GM10248 (cell line): ENCODE results near the gene CDK5RAP2.
A peak's percentile ranks its signal among the peaks of the same experiment; 100 is the strongest.

Experiments
- CTCF ChIA-PET: fragments of 300-600 bp; sonication (Branson Sonifier 250); formaldehyde crosslinking; extraction: SDS; loops from one replicate; lab custom pipeline; 2021; ENCODE audit warnings: antibody characterized with exemption; lab: Yijun Ruan, JAX
- POLR2A ChIA-PET: fragments of 350-650 bp; sonication (Branson Sonifier 250); formaldehyde crosslinking; extraction: SDS; loops from one replicate; lab custom pipeline; 2020; ENCODE audit warnings: antibody characterized with exemption; lab: Yijun Ruan, JAX
- DNase-seq: peaks from one replicate; pipeline ENCODE4 v3.0.0; 2012; ENCODE audit errors: extremely low spot score
- TF ChIP-seq, protein P1 (sequence below): IDR thresholded peaks from 2 replicates; pipeline ENCODE4 v1.5.1; 2012; ENCODE audit warnings: mild to moderate bottlenecking, low read depth; ENCODE audit errors: extremely low read depth, missing control alignments, control extremely low read depth

Gene CDK5RAP2

GRCh38 chr9:120593250-120593954 is 13.4 kb upstream of the CDK5RAP2 start:
- CTCF ChIA-PET = interaction anchor here (1.1 to 1.7 kb wide), 4 partner anchors 10 to 24 kb away, joined by 4 to 6 read pairs (median 4); no protein-coding TSS in a partner anchor

DNA sequence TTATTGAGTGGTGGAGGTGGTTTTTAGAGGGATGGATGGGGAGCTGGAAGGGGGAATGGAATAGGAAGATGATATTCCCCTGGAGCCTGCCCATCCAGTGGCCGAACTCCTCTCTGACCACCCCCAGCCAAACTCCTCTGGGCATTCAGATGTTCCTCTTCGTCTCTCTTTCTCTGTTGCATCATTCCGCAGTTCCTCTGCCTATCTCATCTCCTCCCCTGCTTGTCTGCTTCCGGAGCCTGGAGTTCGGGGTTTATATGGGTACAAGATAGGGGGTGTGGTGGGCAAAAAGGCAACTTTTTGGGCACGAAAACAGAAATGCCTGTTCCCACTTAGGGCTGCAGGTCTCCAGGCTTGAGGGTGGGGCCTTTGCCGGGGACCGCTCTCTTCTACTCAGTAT is 12.2 kb upstream of the CDK5RAP2 start:
- TF ChIP-seq, protein P1, sequence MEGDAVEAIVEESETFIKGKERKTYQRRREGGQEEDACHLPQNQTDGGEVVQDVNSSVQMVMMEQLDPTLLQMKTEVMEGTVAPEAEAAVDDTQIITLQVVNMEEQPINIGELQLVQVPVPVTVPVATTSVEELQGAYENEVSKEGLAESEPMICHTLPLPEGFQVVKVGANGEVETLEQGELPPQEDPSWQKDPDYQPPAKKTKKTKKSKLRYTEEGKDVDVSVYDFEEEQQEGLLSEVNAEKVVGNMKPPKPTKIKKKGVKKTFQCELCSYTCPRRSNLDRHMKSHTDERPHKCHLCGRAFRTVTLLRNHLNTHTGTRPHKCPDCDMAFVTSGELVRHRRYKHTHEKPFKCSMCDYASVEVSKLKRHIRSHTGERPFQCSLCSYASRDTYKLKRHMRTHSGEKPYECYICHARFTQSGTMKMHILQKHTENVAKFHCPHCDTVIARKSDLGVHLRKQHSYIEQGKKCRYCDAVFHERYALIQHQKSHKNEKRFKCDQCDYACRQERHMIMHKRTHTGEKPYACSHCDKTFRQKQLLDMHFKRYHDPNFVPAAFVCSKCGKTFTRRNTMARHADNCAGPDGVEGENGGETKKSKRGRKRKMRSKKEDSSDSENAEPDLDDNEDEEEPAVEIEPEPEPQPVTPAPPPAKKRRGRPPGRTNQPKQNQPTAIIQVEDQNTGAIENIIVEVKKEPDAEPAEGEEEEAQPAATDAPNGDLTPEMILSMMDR = no peak
- DNase-seq = no peak
- POLR2A ChIA-PET = no interaction called here
- CTCF ChIA-PET = interaction anchor here (1.0 to 1.1 kb wide), 3 partner anchors 13 to 54 kb away, joined by 3 to 4 read pairs (median 3); no protein-coding TSS in a partner anchor

More at GRCh38 chr9:120593250-120593954, 13.4 kb upstream of the CDK5RAP2 start:
- DNase-seq = no peak
- TF ChIP-seq, protein P1 = no peak
- POLR2A ChIA-PET = no interaction called here

DNA sequence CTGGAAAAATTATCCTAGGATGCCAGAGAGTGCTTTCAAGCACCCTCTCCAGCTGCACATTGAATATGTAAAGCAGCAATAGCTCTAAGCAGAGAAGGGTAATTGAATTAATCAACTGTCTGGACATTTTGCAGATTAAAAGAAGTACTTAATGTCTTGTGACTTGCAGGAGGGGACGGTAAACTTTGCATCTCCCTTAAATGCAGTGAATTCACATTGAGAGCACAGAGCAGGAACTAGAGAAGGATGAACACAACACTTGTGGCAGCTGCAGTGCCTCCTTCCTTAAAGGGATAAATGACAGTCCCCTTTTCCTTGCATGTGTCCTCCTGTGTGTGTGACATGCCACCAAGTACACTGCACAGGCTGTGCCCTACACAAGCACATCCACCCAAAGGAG is 7.4 kb upstream of the CDK5RAP2 start:
- DNase-seq = no peak
- TF ChIP-seq, protein P1 = no peak
- CTCF ChIA-PET = interaction anchor here (1.0 to 2.0 kb wide), 3 partner anchors 9 to 33 kb away, joined by 3 to 5 read pairs (median 5); no protein-coding TSS in a partner anchor
- POLR2A ChIA-PET = no interaction called here

GRCh38 chr9:120583958-120584369 is 4.0 kb upstream of the CDK5RAP2 start:
- POLR2A ChIA-PET = no interaction called here
- peak; percentile 42 for DNase-seq
- TF ChIP-seq, protein P1 = no peak
- CTCF ChIA-PET = interaction anchor here (1.6 to 2.1 kb wide), 2 partner anchors 10 to 19 kb away, joined by 4 to 6 read pairs; no protein-coding TSS in a partner anchor

DNA sequence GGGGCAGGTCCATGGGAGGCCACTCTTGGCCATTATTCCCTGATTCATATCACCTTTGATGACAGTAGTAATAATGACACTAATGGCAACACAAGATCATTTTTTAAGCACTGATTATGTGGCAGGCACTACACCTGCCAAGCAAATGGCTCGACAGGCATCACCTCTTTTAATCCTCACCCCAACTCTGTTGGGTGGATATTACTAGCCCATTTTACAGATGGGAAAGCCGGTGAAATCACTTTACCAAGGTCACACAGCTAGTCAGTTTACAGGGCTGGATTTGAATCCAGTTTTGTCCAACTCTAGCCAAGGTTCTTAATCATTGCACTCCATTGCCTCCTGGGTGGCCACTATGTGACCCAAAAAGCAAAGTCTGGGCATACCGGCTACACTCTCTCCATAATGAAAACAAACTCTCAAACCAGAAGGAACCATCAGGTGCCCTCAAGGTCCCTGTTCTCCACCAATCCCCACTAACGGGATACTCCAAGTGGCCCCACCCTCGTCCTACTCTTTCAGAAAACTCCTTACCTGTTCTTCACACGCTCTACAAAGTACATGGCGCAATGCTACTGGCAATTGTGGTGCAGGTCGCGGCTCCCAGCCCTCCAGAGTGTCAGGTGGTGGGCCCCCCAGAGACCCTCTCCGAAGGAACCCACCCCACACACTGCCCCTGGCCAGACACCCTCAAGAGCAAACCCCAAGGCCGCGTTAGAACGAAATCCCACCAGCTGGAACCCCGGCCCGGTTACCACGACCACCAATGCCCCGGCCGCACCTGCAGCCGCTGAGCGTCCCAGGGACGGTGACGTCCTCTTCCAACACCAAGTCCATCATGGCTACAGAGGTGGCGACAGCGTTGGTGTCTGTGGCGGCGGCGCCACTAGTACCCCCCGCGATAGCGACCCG is 572 bp downstream of the CDK5RAP2 start:
- TF ChIP-seq, protein P1 = no peak
- DNase-seq = no peak
- ChIA-PET POLR2A (no interaction called here), CTCF (no interaction called here)

DNA sequence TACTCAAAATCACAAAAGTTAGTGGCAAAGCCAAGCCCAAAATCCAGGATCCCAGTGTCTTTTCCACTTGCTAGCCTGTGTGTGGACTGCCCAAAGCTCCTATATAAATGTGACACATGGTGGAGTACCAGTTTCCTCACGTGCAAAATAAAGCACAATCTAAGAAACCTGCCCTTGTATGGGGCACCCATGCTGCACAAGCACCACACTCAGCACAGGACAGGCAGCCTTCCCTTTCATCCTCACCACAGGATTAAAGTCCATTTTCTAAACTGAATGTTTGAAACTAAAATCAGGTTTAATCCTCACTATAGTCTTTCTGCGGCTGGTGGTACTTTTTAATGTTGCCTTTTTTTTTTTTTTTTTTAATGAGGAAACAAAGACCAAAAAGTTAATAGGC is 5.5 kb downstream of the CDK5RAP2 start:
- TF ChIP-seq, protein P1 = no peak
- no peak for DNase-seq
- ChIA-PET CTCF (interaction anchor here (1.4 kb wide), 1 partner anchor 9 kb away, joined by 5 read pairs; no protein-coding TSS in a partner anchor), POLR2A (no interaction called here)
